Lung (tissue), 12 donors: Measurements from ENCODE around the gene AKAIN1. TPM values are rescaled to one million over a fixed set of nuclear protein-coding genes. Genes with fewer than 3 reads are reported as not detected.

ENCODE experiments used
- ATAC-seq: fragments of 200-7000 bp; cut with Tn5 transposase; one replicate; pipeline ENCODE4 v1.9.1; 2020; ENCODE audit warnings: moderate number of reproducible peaks; ENCODE audit not compliant: insufficient read depth, low FRiP score
- DNase-seq, 3 donors: peaks; one replicate each; pipeline ENCODE4 v3.0.0-alpha.2; 2013 to 2017
- H3K27ac ChIP-seq, 2 donors: one replicate each; pipeline ENCODE4 v1.5.1; 2013; ENCODE audit warnings: mild to moderate bottlenecking in 2 of 2, moderate library complexity in 2 of 2, control low read depth in 1 of 2, inconsistent platforms in 1 of 2, low read depth in 1 of 2, low read length in 1 of 2
- H3K27me3 ChIP-seq, 3 donors: one replicate each; pipeline ENCODE4 v1.5.1; 2013; ENCODE audit warnings: low read length in 2 of 3; ENCODE audit not compliant: control insufficient read depth in 3 of 3, insufficient read depth in 3 of 3
- H3K36me3 ChIP-seq, 4 donors: one replicate each; pipeline ENCODE4 v1.5.1; 2013; ENCODE audit warnings: low read length in 4 of 4, mild to moderate bottlenecking in 1 of 4, moderate library complexity in 1 of 4; ENCODE audit not compliant: control insufficient read depth in 4 of 4, insufficient read depth in 4 of 4
- H3K4me1 ChIP-seq, 5 donors: one replicate each; pipeline ENCODE4 v1.5.1; 2013; ENCODE audit warnings: low read length in 5 of 5, mild to moderate bottlenecking in 2 of 5, moderate library complexity in 1 of 5; ENCODE audit not compliant: control insufficient read depth in 5 of 5, insufficient read depth in 5 of 5
- H3K4me3 ChIP-seq: one replicate; pipeline ENCODE4 v1.5.1; 2013; ENCODE audit warnings: mild to moderate bottlenecking, control low read depth, moderate library complexity
- H3K9ac ChIP-seq, 2 donors: one replicate each; pipeline ENCODE4 v1.5.1; 2013; ENCODE audit warnings: low read length in 2 of 2, control low read depth in 1 of 2; ENCODE audit not compliant: insufficient read depth in 1 of 2
- H3K9me3 ChIP-seq, 4 donors: one replicate each; pipeline ENCODE4 v1.5.1; 2013; ENCODE audit warnings: low read length in 3 of 4, mild to moderate bottlenecking in 1 of 4, moderate library complexity in 1 of 4; ENCODE audit not compliant: control insufficient read depth in 4 of 4, insufficient read depth in 3 of 4
- CTCF ChIP-seq: IDR thresholded peaks from 2 replicates; pipeline ENCODE4 v1.5.1; 2012; ENCODE audit warnings: mild to moderate bottlenecking; ENCODE audit errors: control extremely low read depth, extremely low read depth
- WGBS, 2 donors: extraction: QIAGEN DNeasy Blood & Tissue Kit; methylation state at CpG; one replicate each; pipeline ENCODE4 v1.1.7; 2013; 5-methylcytosine and 5-hydroxymethylcytosine counted together
- polyA plus RNA-seq, 2 donors: library from polyadenylated mRNA; stranded (reverse); fragments of 200-250 nt; gene quantifications; one replicate each; pipeline ENCODE4 v1.2.1, GENCODE V29; 2013
- total RNA-seq, 2 donors: library from RNA; depleted of rRNA in 1 of 2; stranded (reverse); fragments of >200 nt in 1 of 2; gene quantifications; one replicate each; pipeline ENCODE4 v1.2.1, GENCODE V29; 2014 to 2021
- donor health status: control.
- donor health status: control.
- donor health status: Bipolar disorder and iron deficiency.
- donor health status: healthy.
- donor health status: DM: yes; HTN: yes; CAD: no.

Gene AKAIN1
- total and polyA plus RNA-seq, 4 donors: not detected

- no peak overlapping the region for H3K4me3 ChIP-seq
- H3K9me3 ChIP-seq: peaks cover 0 to 3% (median 0%) of the 10 kb centered on the region in 4 donors
- no peak for DNase-seq
- TF ChIP-seq CTCF: no peak
- no peaks in the 10 kb centered on the region for H3K4me1 ChIP-seq
- H3K27me3 ChIP-seq: no peaks in the 10 kb centered on the region
- no peak overlapping the region for H3K9ac ChIP-seq
- no peak for ATAC-seq
- WGBS, 2 donors: 91 to 96% methylated on average over 1 of the region's 1 CpG
- no peaks in the 10 kb centered on the region for H3K36me3 ChIP-seq
- no peak overlapping the region for H3K27ac ChIP-seq
Observed at GRCh38 chr18:5150894-5151293, 46.2 kb downstream of the AKAIN1 start.

- no peaks in the 10 kb centered on the region for H3K4me1 ChIP-seq
- no peak for TF ChIP-seq CTCF
- ATAC-seq (no peak), DNase-seq (no peak)
- peaks cover 0 to 2% (median 0%) of the 10 kb centered on the region in 4 donors for H3K9me3 ChIP-seq
- H3K36me3 ChIP-seq: no peaks in the 10 kb centered on the region
- H3K4me3 ChIP-seq: no peak overlapping the region
- no peak overlapping the region for H3K9ac ChIP-seq
- H3K27ac ChIP-seq: no peak overlapping the region
- H3K27me3 ChIP-seq: no peaks in the 10 kb centered on the region
- WGBS, 2 donors: 71 to 83% methylated on average over 4 of the region's 4 CpGs
Observed at GRCh38 chr18:5146093-5146492, 51.0 kb downstream of the AKAIN1 start.

GRCh38 chr18:5145168-5145825 lies 51.8 kb downstream of the AKAIN1 start:
- H3K36me3 ChIP-seq: no peaks in the 10 kb centered on the region
- H3K9ac ChIP-seq: no peak overlapping the region
- no peaks in the 10 kb centered on the region for H3K9me3 ChIP-seq
- no peaks in the 10 kb centered on the region for H3K27me3 ChIP-seq
- no peak overlapping the region for H3K4me3 ChIP-seq
- no peaks in the 10 kb centered on the region for H3K4me1 ChIP-seq
- WGBS, 2 donors: 88 to 92% methylated on average over 10 of the region's 10 CpGs
- TF ChIP-seq CTCF: no peak
- H3K27ac ChIP-seq: no peak overlapping the region
- DNase-seq (no peak), ATAC-seq (no peak)

- no peak for ATAC-seq
- no peak overlapping the region for H3K9ac ChIP-seq
Observed at GRCh38 chr18:5144629-5145028, 52.4 kb downstream of the AKAIN1 start.

More at GRCh38 chr18:5144629-5145028, 52.4 kb downstream of the AKAIN1 start:
- no peaks in the 10 kb centered on the region for H3K9me3 ChIP-seq
- H3K4me1 ChIP-seq: no peaks in the 10 kb centered on the region
- no peak overlapping the region for H3K4me3 ChIP-seq
- H3K27ac ChIP-seq: no peak overlapping the region
- TF ChIP-seq CTCF: no peak
- WGBS, 2 donors: 84 to 93% methylated on average over 1 of the region's 1 CpG
- no peaks in the 10 kb centered on the region for H3K36me3 ChIP-seq
- DNase-seq: no peak
- no peaks in the 10 kb centered on the region for H3K27me3 ChIP-seq
